Endothelial cell of umbilical vein (primary cell): ENCODE results near the gene INPP5B.

Source experiments
- CTCF ChIP-seq, 2 donors: IDR thresholded peaks; 1 replicate in 1 of 2; 2 replicates in 1 of 2; pipeline ENCODE4 v1.5.1; 2011; ENCODE audit warnings: low read length in 2 of 2, mild to moderate bottlenecking in 2 of 2, moderate library complexity in 2 of 2, control low read depth in 1 of 2, inconsistent platforms in 1 of 2, low read depth in 1 of 2; ENCODE audit not compliant: insufficient read depth in 1 of 2; ENCODE audit errors: extremely low read depth in 1 of 2
- EZH2 ChIP-seq: IDR thresholded peaks from 2 replicates; pipeline ENCODE4 v1.6.1; 2012; ENCODE audit warnings: borderline replicate concordance, low read depth, mild to moderate bottlenecking, moderate library complexity, low read length, inconsistent platforms; ENCODE audit not compliant: severe bottlenecking
- GATA2 ChIP-seq: IDR thresholded peaks from 2 replicates; pipeline ENCODE4 v1.7.0; 2011; ENCODE audit warnings: low read depth, mild to moderate bottlenecking, moderate library complexity, mixed read lengths, low read length; ENCODE audit not compliant: insufficient read length, insufficient read depth
- JUN ChIP-seq: IDR thresholded peaks from 2 replicates; pipeline ENCODE4 v1.6.1; 2011; ENCODE audit warnings: borderline replicate concordance, low read depth; ENCODE audit not compliant: insufficient read length, insufficient read depth
- MAX ChIP-seq: IDR thresholded peaks from 2 replicates; pipeline ENCODE4 v1.6.1; 2011; ENCODE audit not compliant: insufficient read depth, insufficient read length
- MYC ChIP-seq: IDR thresholded peaks from one replicate; pipeline ENCODE4 v1.6.1; 2011; ENCODE audit warnings: mild to moderate bottlenecking, low read depth, low read length
- POLR2A ChIP-seq: IDR thresholded peaks from 2 replicates; pipeline ENCODE4 v1.6.1; 2012; ENCODE audit warnings: low read depth, mild to moderate bottlenecking, control low read depth, low read length
- POLR2AphosphoS5 ChIP-seq: IDR thresholded peaks from 2 replicates; pipeline ENCODE4 v1.6.1; 2012; ENCODE audit warnings: low read depth, mild to moderate bottlenecking, control low read depth, low read length, moderate library complexity; ENCODE audit not compliant: insufficient read depth

- no peak for TF ChIP-seq CTCF (IDR thresholded peaks at IDR 0.05; ENCODE audit: extremely low read depth in 1 of 2, insufficient read depth in 1 of 2, low read depth in 1 of 2, low read length in 2 of 2)
- TF ChIP-seq MYC = no peak
- no peak for TF ChIP-seq EZH2
- no peak for TF ChIP-seq POLR2A
- TF ChIP-seq POLR2AphosphoS5 = no peak
- TF ChIP-seq MAX = no peak
- TF ChIP-seq GATA2 = no peak
- TF ChIP-seq JUN = no peak
Observed at GRCh38 chr1:37831109-37831508, 115.7 kb downstream of the INPP5B start.
